Transverse colon (tissue), 4 donors: ENCODE results near the gene C2CD4C. TPM values are rescaled to one million over a fixed set of nuclear protein-coding genes. Genes with fewer than 3 reads are reported as not detected.
"Not testable (repeated sequence)": the region's sequence is repeated elsewhere in the genome, so short reads cannot be mapped to it uniquely, and the experiment has no call there.

Experiments
- DNase-seq: peaks from one replicate; pipeline ENCODE4 v3.0.0-alpha.2; 2019
- H3K27ac ChIP-seq, 4 donors: fragments of 200-600 bp; sonication (generic); 2 replicates each; pipeline ENCODE4 v1.5.1; 2016 to 2018; ENCODE audit warnings: inconsistent platforms in 4 of 4
- H3K27me3 ChIP-seq: fragments of 200-600 bp; sonication (generic); 2 replicates; pipeline ENCODE4 v1.5.1; 2017; ENCODE audit warnings: inconsistent platforms
- H3K36me3 ChIP-seq, 4 donors: fragments of 200-600 bp; sonication (generic); 2 replicates each; pipeline ENCODE4 v1.5.1; 2017 to 2019; ENCODE audit warnings: inconsistent platforms in 4 of 4
- H3K4me1 ChIP-seq, 4 donors: fragments of 200-600 bp; sonication (generic); 2 replicates each; pipeline ENCODE4 v1.5.1; 2017 to 2020; ENCODE audit warnings: inconsistent platforms in 4 of 4
- H3K4me3 ChIP-seq, 4 donors: fragments of 200-600 bp; sonication (generic); 1 replicate in 1 of 4; 2 replicates in 3 of 4; pipeline versions ENCODE4 v1.5.1 to v1.6.1; 2017 to 2019; ENCODE audit warnings: inconsistent platforms in 4 of 4
- H3K9me3 ChIP-seq, 2 donors: fragments of 200-600 bp; sonication (generic); 2 replicates each; pipeline ENCODE4 v1.5.1; 2017 to 2019; ENCODE audit warnings: inconsistent platforms in 2 of 2
- EP300 ChIP-seq: sonication (generic); formaldehyde crosslinking; IDR thresholded peaks from one replicate; pipeline ENCODE4 v1.6.1; 2017; ENCODE audit warnings: antibody characterized with exemption, low read depth
- POLR2A ChIP-seq: fragments of 450-650 bp; IDR thresholded peaks from one replicate; pipeline ENCODE4 v1.6.1; 2016; ENCODE audit warnings: antibody characterized with exemption, mild to moderate bottlenecking, moderate library complexity
- POLR2AphosphoS5 ChIP-seq, 3 donors: sonication (generic); formaldehyde crosslinking; IDR thresholded peaks; one replicate each; pipeline ENCODE4 v1.6.1; 2016; ENCODE audit warnings: antibody characterized with exemption in 3 of 3
- WGBS, 2 donors: methylation state at CpG; one replicate each; pipeline ENCODE4 v1.1.5; 2018; ENCODE audit warnings: low coverage in 1 of 2; 5-methylcytosine and 5-hydroxymethylcytosine counted together
- in situ Hi-C, 4 donors: fragments of 200-750 bp; cut with MboI; loops; one replicate each; pipeline versions ENCODE4 v1.15.0 to v1.15.1; 2017; ENCODE audit warnings: low sequenced_read_pairs in 3 of 4, low pct_ligation_motif_present in 1 of 4, low pct_unique_long_range_greater_than_20kb in 1 of 4
- intact Hi-C: fragments of 100-400 bp; cut with DNase I; formaldehyde crosslinking; loops from one replicate; pipeline ENCODE4 v1.15.1; 2023; ENCODE audit warnings: low total_unique reads
- small RNA-seq, 4 donors: library from RNA; depleted of rRNA; stranded (forward); fragments of <200 nt; gene quantifications; one replicate each; pipeline ENCODE3, GENCODE V24; 2016
- total RNA-seq, 4 donors: library from RNA; depleted of rRNA; stranded (reverse); fragments of >200 nt; gene quantifications; one replicate each; pipeline ENCODE4 v1.1.0, GENCODE V29; 2016
- TF ChIP-seq, protein P1 (sequence below), 5 experiments: fragments of 200-600 bp in 3 of 5; fragments of 450-650 bp in 2 of 5; sonication (generic) in 3 of 5; IDR thresholded peaks; 1 replicate in 2 of 5; 2 replicates in 3 of 5; pipeline ENCODE4 v1.5.1; 2016 to 2017; ENCODE audit warnings: antibody characterized with exemption in 5 of 5, inconsistent platforms in 3 of 5, mild to moderate bottlenecking in 2 of 5, moderate library complexity in 1 of 5

The C2CD4C gene
- total RNA-seq, 4 donors from 2014 or later, result 0.55 to 0.79 TPM; not detected in 2

DNA sequence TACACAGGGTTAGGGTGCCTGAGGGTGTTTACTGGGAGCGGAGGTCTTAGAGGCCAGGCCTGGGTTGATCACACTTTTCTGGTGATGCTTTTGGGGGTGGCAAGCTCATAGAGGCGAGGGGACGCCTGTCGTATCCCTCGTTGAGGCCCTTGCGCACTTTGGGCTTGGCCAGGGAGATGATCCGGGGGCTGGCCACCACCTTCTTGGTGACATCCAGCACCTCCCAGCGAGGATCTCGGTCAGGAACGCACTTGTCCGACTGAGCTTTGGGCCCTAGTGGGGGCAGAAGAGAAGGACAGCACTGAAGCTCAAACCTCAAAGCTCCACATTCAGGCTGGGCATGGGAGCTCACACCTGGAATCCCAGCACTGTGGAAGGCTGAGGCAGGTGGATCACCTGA lies 46.8 kb downstream of the C2CD4C start:
- DNase-seq, result no peak
- H3K27me3 ChIP-seq, result peaks cover 4% of the 10 kb centered on the region
- H3K4me1 ChIP-seq, result no peaks in the 10 kb centered on the region
- TF ChIP-seq POLR2A (no peak), POLR2AphosphoS5 (IDR thresholded peaks at IDR 0.05) (no peak), EP300 (no peak)
- TF ChIP-seq, protein P1, sequence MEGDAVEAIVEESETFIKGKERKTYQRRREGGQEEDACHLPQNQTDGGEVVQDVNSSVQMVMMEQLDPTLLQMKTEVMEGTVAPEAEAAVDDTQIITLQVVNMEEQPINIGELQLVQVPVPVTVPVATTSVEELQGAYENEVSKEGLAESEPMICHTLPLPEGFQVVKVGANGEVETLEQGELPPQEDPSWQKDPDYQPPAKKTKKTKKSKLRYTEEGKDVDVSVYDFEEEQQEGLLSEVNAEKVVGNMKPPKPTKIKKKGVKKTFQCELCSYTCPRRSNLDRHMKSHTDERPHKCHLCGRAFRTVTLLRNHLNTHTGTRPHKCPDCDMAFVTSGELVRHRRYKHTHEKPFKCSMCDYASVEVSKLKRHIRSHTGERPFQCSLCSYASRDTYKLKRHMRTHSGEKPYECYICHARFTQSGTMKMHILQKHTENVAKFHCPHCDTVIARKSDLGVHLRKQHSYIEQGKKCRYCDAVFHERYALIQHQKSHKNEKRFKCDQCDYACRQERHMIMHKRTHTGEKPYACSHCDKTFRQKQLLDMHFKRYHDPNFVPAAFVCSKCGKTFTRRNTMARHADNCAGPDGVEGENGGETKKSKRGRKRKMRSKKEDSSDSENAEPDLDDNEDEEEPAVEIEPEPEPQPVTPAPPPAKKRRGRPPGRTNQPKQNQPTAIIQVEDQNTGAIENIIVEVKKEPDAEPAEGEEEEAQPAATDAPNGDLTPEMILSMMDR (IDR thresholded peaks at IDR 0.05), result no peak
- H3K9me3 ChIP-seq, result no peaks in the 10 kb centered on the region
- H3K4me3 ChIP-seq, result no peak overlapping the region
- WGBS, 2 donors, result 60 to 93% methylated on average over 1 to 11 of the region's 11 CpGs
- intact Hi-C loops (no loop called here), in situ Hi-C loops (no loop called here)
- no peaks in the 10 kb centered on the region for H3K36me3 ChIP-seq
- H3K27ac ChIP-seq, result no peak overlapping the region

DNA sequence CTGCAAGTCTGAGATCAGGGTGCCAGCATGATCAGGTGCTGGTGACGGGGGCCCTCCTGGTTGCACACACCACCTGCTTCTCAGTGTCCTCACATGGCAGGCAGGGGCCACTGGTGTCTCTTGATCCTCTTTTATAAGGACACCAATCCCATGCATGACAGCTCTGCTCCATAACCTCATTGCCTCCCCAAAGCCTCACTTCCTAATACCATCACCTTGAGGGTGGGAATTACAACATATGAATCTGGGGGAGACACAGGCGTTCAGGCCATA lies 49.4 kb downstream of the C2CD4C start:
- 84% methylated on average over 2 of the region's 2 CpGs; no CpG with 5 or more reads in 1 of the 2 donors for WGBS, 2 donors
- no peak for DNase-seq
- Histone ChIP-seq H3K4me1 (no peaks in the 10 kb centered on the region), H3K9me3 (no peaks in the 10 kb centered on the region), H3K27ac (no peak overlapping the region), H3K27me3 (peaks cover 4% of the 10 kb centered on the region), H3K4me3 (no peak overlapping the region), H3K36me3 (no peaks in the 10 kb centered on the region)
- intact Hi-C loops (no loop called here), in situ Hi-C loops (no loop called here)
- TF ChIP-seq POLR2A (no peak), EP300 (no peak), POLR2AphosphoS5 (IDR thresholded peaks at IDR 0.05) (no peak)
- TF ChIP-seq, protein P1 (IDR thresholded peaks at IDR 0.05), result no peak

DNA sequence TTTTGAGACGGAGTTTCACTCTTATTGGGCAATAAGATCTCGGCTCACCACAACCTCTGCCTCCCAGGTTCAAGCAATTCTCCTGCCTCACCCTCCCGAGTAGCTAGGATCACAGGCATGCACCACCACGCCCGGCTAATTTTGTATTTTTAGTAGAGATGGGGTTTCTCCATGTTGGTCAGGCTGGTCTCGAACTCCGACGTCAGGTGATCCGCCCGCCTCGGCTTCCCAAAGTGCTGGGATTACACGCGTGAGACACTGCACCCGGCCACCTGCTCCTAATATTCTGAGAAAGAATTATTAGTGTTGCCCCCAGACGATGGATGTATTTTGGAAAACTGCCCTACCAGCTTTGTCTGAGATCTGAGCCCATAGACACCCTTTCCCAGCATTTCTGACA lies 53.4 kb downstream of the C2CD4C start:
- intact Hi-C loops, in situ Hi-C loops, H3K27ac ChIP-seq, H3K4me1 ChIP-seq, H3K4me3 ChIP-seq, H3K9me3 ChIP-seq, H3K27me3 ChIP-seq, H3K36me3 ChIP-seq, DNase-seq: not testable (repeated sequence)
- 69 to 93% methylated on average over 5 to 15 of the region's 15 CpGs for WGBS, 2 donors

Small RNA genes within 50 kb of the gene (small RNA-seq; reads per million reads assigned to genes)
- gene RNA5SP462, result 0 reads per million in 4 donors

Other genes starting within 250 kb of the C2CD4C start
- gene PLPP2, start 117.7 kb downstream of the C2CD4C start, total RNA-seq, result 100 to 1,000 TPM; 130 to 190 (median 159) TPM
- 10 to 100 TPM in 3 of 4 donors, 1 to 10 TPM in 1; 8.2 to 41.1 (median 16.7) TPM for gene MIER2, start 64.4 kb downstream of the C2CD4C start, total RNA-seq
- gene SHC2, start 51.9 kb upstream of the C2CD4C start, total RNA-seq, result 10 to 100 TPM in 3 of 4 donors, 1 to 10 TPM in 1; 6.3 to 30.3 (median 11.1) TPM
- 1 to 10 TPM in 3 of 4 donors, under 1 TPM in 1; 0.68 to 6.7 (median 2.9) TPM for gene MADCAM1, start 87.3 kb upstream of the C2CD4C start, total RNA-seq
- 100 to 1,000 TPM in 1 of 4 donors, 10 to 100 TPM in 3; 18.0 to 103 (median 43.8) TPM for gene TPGS1, start 98.3 kb upstream of the C2CD4C start, total RNA-seq
- 100 to 1,000 TPM in 3 of 4 donors, 10 to 100 TPM in 1; 72.0 to 116 (median 103) TPM for gene CDC34, start 122.6 kb upstream of the C2CD4C start, total RNA-seq
- gene GZMM, start 134.9 kb upstream of the C2CD4C start, total RNA-seq, result 1 to 10 TPM in 2 of 4 donors, not detected in 2; 1.1 to 1.8 TPM
- 1,000 to 10,000 TPM in 3 of 4 donors, 100 to 1,000 TPM in 1; 909 to 2,228 (median 1,224) TPM for gene BSG, start 163.4 kb upstream of the C2CD4C start, total RNA-seq
- gene HCN2, start 180.7 kb upstream of the C2CD4C start, total RNA-seq, result under 1 TPM in 3 of 4 donors, not detected in 1; 0.14 to 1.00 (median 0.64) TPM
- 100 to 1,000 TPM in 1 of 4 donors, 10 to 100 TPM in 3; 45.9 to 114 (median 63.9) TPM for gene POLRMT, start 224.4 kb upstream of the C2CD4C start, total RNA-seq
- not detected for gene FGF22, start 230.7 kb upstream of the C2CD4C start, total RNA-seq